GM23248 (cell line): ENCODE results near the gene OR2V1.

Source experiments
- EZH2 ChIP-seq: fragments of 200-600 bp; sonication (generic); IDR thresholded peaks from 2 replicates; pipeline ENCODE4 v1.6.1; 2018; ENCODE audit warnings: antibody characterized with exemption, mild to moderate bottlenecking; ENCODE audit not compliant: insufficient read depth, poor library complexity, severe bottlenecking
- EZH2phosphoT487 ChIP-seq: fragments of 200-600 bp; sonication (generic); IDR thresholded peaks from 2 replicates; pipeline ENCODE4 v1.6.1; 2018; ENCODE audit warnings: antibody characterized with exemption, moderate library complexity, mild to moderate bottlenecking, low read depth; ENCODE audit not compliant: insufficient read depth

DNA sequence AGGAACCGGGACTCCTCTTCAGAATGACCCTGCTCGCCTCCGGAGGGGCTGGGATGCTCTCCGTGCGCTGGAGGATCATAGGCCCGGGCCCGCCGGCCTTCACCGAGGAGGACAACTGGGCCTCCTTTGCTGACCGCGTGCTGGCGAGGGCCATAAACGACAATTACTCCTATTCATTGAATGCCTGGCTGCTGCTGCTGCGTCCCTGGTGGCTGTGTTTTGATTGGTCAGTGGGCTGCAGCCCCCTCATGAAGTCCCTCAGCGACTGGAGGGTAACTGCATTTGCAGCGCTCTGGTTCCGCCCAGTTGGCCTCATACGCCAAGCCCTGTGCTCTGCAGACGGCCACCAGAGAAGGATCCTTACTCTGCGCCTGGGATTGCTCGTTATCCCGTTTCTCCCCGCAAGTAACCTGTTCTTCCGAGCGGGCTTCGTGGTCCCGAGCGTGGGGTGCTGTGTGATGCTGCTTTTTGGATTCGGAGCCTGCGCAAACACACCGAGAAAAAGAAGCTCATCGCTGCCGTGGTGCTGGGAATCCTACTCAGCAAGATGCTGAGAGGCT is 16.6 kb downstream of the OR2V1 start:
- TF ChIP-seq EZH2phosphoT487 (no peak), EZH2 (no peak)
